ENCODE data around the gene TSPAN18. TPM values are rescaled to one million over a fixed set of nuclear protein-coding genes. Genes with fewer than 3 reads are reported as not detected.

Gene TSPAN18
- total and polyA plus RNA-seq, 10 of the 15 experiments (the other 5 are each of a cell fraction or from before 2014, with no cell fraction given), result 0.02 to 0.77 (median 0.13) TPM; not detected in 1

DNA sequence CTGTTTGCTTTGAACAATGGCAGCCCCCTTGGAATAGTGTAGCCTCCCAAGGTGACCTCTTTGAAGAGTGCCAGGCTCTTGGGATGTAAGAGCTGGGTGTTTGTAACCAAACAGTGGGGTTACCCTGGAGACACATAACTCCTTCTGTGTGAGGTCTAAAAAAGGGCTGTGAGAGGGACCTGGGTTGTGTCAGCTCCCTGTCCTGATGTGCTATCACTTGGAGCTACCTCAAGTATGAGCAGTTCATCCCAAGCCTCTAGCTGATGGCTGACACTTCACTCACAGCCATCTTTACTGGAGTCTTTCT lies 40.2 kb downstream of the TSPAN18 start (continued):
- TF ChIP-seq, protein P1, sequence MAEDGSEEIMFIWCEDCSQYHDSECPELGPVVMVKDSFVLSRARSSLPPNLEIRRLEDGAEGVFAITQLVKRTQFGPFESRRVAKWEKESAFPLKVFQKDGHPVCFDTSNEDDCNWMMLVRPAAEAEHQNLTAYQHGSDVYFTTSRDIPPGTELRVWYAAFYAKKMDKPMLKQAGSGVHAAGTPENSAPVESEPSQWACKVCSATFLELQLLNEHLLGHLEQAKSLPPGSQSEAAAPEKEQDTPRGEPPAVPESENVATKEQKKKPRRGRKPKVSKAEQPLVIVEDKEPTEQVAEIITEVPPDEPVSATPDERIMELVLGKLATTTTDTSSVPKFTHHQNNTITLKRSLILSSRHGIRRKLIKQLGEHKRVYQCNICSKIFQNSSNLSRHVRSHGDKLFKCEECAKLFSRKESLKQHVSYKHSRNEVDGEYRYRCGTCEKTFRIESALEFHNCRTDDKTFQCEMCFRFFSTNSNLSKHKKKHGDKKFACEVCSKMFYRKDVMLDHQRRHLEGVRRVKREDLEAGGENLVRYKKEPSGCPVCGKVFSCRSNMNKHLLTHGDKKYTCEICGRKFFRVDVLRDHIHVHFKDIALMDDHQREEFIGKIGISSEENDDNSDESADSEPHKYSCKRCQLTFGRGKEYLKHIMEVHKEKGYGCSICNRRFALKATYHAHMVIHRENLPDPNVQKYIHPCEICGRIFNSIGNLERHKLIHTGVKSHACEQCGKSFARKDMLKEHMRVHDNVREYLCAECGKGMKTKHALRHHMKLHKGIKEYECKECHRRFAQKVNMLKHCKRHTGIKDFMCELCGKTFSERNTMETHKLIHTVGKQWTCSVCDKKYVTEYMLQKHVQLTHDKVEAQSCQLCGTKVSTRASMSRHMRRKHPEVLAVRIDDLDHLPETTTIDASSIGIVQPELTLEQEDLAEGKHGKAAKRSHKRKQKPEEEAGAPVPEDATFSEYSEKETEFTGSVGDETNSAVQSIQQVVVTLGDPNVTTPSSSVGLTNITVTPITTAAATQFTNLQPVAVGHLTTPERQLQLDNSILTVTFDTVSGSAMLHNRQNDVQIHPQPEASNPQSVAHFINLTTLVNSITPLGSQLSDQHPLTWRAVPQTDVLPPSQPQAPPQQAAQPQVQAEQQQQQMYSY (CRISPR knock-in tag; IDR thresholded peaks at IDR 0.05), result no peak
- no peak for TF ChIP-seq CREM (IDR thresholded peaks at IDR 0.05; ENCODE audit: low read depth)
- no peak for TF ChIP-seq RB1 (IDR thresholded peaks at IDR 0.05; ENCODE audit: borderline replicate concordance)
- TF ChIP-seq, protein P2, sequence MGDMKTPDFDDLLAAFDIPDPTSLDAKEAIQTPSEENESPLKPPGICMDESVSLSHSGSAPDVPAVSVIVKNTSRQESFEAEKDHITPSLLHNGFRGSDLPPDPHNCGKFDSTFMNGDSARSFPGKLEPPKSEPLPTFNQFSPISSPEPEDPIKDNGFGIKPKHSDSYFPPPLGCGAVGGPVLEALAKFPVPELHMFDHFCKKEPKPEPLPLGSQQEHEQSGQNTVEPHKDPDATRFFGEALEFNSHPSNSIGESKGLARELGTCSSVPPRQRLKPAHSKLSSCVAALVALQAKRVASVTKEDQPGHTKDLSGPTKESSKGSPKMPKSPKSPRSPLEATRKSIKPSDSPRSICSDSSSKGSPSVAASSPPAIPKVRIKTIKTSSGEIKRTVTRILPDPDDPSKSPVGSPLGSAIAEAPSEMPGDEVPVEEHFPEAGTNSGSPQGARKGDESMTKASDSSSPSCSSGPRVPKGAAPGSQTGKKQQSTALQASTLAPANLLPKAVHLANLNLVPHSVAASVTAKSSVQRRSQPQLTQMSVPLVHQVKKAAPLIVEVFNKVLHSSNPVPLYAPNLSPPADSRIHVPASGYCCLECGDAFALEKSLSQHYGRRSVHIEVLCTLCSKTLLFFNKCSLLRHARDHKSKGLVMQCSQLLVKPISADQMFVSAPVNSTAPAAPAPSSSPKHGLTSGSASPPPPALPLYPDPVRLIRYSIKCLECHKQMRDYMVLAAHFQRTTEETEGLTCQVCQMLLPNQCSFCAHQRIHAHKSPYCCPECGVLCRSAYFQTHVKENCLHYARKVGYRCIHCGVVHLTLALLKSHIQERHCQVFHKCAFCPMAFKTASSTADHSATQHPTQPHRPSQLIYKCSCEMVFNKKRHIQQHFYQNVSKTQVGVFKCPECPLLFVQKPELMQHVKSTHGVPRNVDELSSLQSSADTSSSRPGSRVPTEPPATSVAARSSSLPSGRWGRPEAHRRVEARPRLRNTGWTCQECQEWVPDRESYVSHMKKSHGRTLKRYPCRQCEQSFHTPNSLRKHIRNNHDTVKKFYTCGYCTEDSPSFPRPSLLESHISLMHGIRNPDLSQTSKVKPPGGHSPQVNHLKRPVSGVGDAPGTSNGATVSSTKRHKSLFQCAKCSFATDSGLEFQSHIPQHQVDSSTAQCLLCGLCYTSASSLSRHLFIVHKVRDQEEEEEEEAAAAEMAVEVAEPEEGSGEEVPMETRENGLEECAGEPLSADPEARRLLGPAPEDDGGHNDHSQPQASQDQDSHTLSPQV (IDR thresholded peaks at IDR 0.05), result no peak
- TF ChIP-seq RBBP5 (conservative IDR thresholded peaks at IDR 0.05), result no peak
- TF ChIP-seq, protein P3, sequence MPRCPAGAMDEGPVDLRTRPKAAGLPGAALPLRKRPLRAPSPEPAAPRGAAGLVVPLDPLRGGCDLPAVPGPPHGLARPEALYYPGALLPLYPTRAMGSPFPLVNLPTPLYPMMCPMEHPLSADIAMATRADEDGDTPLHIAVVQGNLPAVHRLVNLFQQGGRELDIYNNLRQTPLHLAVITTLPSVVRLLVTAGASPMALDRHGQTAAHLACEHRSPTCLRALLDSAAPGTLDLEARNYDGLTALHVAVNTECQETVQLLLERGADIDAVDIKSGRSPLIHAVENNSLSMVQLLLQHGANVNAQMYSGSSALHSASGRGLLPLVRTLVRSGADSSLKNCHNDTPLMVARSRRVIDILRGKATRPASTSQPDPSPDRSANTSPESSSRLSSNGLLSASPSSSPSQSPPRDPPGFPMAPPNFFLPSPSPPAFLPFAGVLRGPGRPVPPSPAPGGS (IDR thresholded peaks at IDR 0.05; ENCODE audit: borderline replicate concordance, insufficient read depth, low read depth, low read length, poor library complexity, severe bottlenecking), result no peak
- TF ChIP-seq SMAD1 (IDR thresholded peaks at IDR 0.05; ENCODE audit: low read depth, partially characterized antibody), result no peak
- TF ChIP-seq STAT1 (conservative IDR thresholded peaks at IDR 0.05), result no peak
- TF ChIP-seq, protein P4, sequence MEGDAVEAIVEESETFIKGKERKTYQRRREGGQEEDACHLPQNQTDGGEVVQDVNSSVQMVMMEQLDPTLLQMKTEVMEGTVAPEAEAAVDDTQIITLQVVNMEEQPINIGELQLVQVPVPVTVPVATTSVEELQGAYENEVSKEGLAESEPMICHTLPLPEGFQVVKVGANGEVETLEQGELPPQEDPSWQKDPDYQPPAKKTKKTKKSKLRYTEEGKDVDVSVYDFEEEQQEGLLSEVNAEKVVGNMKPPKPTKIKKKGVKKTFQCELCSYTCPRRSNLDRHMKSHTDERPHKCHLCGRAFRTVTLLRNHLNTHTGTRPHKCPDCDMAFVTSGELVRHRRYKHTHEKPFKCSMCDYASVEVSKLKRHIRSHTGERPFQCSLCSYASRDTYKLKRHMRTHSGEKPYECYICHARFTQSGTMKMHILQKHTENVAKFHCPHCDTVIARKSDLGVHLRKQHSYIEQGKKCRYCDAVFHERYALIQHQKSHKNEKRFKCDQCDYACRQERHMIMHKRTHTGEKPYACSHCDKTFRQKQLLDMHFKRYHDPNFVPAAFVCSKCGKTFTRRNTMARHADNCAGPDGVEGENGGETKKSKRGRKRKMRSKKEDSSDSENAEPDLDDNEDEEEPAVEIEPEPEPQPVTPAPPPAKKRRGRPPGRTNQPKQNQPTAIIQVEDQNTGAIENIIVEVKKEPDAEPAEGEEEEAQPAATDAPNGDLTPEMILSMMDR (IDR thresholded peaks at IDR 0.05 in 2 of 3, conservative IDR thresholded peaks at IDR 0.05 in 1 of 3; ENCODE audit: control insufficient read depth in 2 of 3, extremely low read depth in 1 of 3, insufficient read depth in 1 of 3, low read depth in 3 of 3, low read length in 3 of 3), result no peak
- TF ChIP-seq YBX1 (IDR thresholded peaks at IDR 0.05), result no peak
- TF ChIP-seq ZNF274 (IDR thresholded peaks at IDR 0.05; ENCODE audit: insufficient read depth, insufficient read length), result no peak
- no peak for TF ChIP-seq WRNIP1 (IDR thresholded peaks at IDR 0.05; ENCODE audit: borderline replicate concordance, low read depth, low read length)
- TF ChIP-seq RUNX3 (IDR thresholded peaks at IDR 0.05; ENCODE audit: low read length), result no peak
- TF ChIP-seq CHD2 (IDR thresholded peaks at IDR 0.05; ENCODE audit: borderline replicate concordance, low read depth, low read length), result no peak
- TF ChIP-seq BMI1 (IDR thresholded peaks at IDR 0.05; ENCODE audit: borderline replicate concordance), result no peak
